Activated CD8-positive, alpha-beta memory T cell treated with anti-CD3 and anti-CD28 coated beads, Interleukin-2, amount 50 U/mL, for 1 hour (primary cell): ENCODE measurements around the gene TCF12.

ENCODE experiments used
- DNase-seq: peaks from one replicate; pipeline ENCODE4 v3.0.0-alpha.2; 2020; ENCODE audit errors: extremely low read depth

Gene TCF12

GRCh38 chr15:57339321-57339720, 420.9 kb downstream of the TCF12 start:
- DNase-seq = no peak
